SU-DHL-6 (cell line): ENCODE measurements around the gene HBB.
"Not testable (repeated sequence)": the region's sequence is repeated elsewhere in the genome, so short reads cannot be mapped to it uniquely, and the experiment has no call there.

ENCODE experiments used
- CTCF ChIP-seq: fragments of 200-600 bp; sonication (generic); IDR thresholded peaks from one replicate; pipeline ENCODE4 v1.5.1; 2017; ENCODE audit warnings: antibody characterized with exemption, mild to moderate bottlenecking, low read length, moderate library complexity; ENCODE audit not compliant: insufficient read depth, poor library complexity, severe bottlenecking
- EZH2phosphoT487 ChIP-seq: fragments of 200-600 bp; sonication (generic), shearing (Covaris generic); conservative IDR thresholded peaks from 2 replicates; pipeline ENCODE4 v1.6.1; 2018; ENCODE audit warnings: mild to moderate bottlenecking, antibody characterized with exemption, low read length, moderate library complexity, mixed read lengths

GRCh38 chr11:5253440-5253839, 26.6 kb upstream of the HBB start:
- not testable (repeated sequence) for TF ChIP-seq CTCF, EZH2phosphoT487
